Measurements from ENCODE around the gene YIF1B. TPM values are rescaled to one million over a fixed set of nuclear protein-coding genes. Genes with fewer than 3 reads are reported as not detected.

The YIF1B gene
- total RNA-seq, 2 donors from 2014 or later: 70.3 TPM

DNA sequence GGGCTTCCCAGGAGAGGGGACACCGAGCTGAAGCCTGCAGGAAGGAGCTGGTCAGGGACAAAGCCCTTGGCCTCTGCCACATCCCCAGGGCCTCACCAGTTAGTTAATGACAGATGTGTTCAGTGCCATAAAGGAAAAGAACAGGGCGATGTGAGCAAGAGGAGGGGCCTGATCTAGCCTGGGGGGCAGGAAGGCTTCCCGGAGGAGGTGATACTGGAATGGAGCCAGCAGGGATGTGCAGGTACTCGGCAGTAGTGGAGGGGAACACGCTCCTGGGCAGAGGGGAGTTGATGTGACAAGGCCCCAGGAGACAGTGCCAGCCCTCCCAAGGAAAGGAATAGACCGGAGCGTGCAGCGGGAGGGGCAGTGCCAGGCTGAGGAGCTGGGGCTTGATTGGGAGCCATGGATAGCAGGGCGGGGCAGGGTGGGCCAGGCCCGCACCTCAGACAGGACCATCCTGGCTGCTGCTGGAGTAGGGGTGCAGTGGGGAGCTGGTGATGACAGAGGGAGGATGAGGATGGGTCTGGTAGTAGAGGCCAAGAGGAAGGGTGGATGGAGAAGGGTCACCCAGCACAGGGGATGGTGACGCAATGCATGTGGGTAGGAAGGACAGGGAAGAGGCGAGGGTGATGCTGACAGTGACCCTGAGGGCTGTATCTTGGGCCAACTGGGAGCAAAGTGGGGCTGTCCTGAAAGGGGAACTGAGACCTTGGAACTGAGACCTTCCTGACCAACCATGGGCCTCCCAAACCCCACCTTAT is 7.6 kb downstream of the YIF1B start:
- peaks cover 0 to 2% of the 10 kb centered on the region in 2 donors for H3K9me3 Mint-ChIP-seq
- DNase-seq (no peak), ATAC-seq (replicated peaks in 1 of 2) (no peak)
- no peaks in the 10 kb centered on the region for H3K27me3 Mint-ChIP-seq (ENCODE audit: low read depth)
- no peak overlapping the region for H3K27ac Mint-ChIP-seq
- peaks cover 12% of the 10 kb centered on the region for H3K4me1 Mint-ChIP-seq (ENCODE audit: low read depth)
- no peak overlapping the region for H3K4me3 Mint-ChIP-seq
- H3K36me3 Mint-ChIP-seq (ENCODE audit: insufficient read depth in 2 of 2): peaks cover 2 to 3% of the 10 kb centered on the region in 2 donors

DNA sequence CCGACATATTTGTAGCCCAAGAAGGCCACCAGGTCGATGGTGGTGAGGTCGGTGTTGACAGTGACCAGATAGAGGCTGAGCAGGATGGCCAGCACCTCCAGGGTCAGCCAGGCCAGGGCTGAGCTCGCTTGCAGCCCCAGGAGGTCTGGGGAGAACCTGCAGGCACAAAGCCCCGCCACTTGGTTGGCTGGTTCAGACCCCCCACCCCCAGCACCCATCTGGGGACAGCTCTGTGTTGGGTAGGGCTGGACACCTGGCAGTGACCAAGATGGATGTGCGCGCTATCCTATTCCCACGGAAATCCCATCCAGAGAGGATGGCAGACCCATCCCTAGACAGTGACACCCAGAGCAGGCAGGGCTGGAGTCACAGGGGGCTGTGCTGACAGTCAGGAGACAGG is 8.2 kb downstream of the YIF1B start:
- H3K27me3 Mint-ChIP-seq (ENCODE audit: low read depth): no peaks in the 10 kb centered on the region
- no peak overlapping the region for H3K4me3 Mint-ChIP-seq
- no peak overlapping the region for H3K27ac Mint-ChIP-seq
- ATAC-seq (replicated peaks in 1 of 2) (no peak), DNase-seq (no peak)
- H3K9me3 Mint-ChIP-seq: peaks cover 0 to 2% of the 10 kb centered on the region in 2 donors
- H3K4me1 Mint-ChIP-seq (ENCODE audit: low read depth): peaks cover 11% of the 10 kb centered on the region
- H3K36me3 Mint-ChIP-seq (ENCODE audit: insufficient read depth in 2 of 2): peaks cover 2 to 3% of the 10 kb centered on the region in 2 donors

DNA sequence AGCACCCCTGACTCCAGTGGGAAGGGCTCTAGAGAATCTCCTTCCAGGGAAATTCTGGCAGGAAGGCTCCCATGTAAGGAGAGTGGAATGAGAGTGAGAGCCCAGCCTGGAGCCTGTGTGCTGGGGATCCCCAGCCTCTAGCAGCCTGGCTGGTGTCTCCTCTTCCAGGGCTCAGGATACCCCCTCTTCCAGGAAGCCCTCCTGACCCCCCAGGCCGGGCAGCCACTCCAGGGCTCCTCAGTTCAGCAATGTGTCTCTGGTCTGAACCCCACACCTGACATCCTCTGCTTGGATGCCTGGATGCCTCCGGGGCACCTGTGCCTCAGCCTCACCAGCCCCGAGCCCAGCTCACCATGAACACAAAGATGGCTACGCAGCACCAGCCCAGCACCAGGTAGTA is 8.7 kb downstream of the YIF1B start:
- ATAC-seq (replicated peaks in 1 of 2) (no peak), DNase-seq (no peak)
- Mint-ChIP-seq H3K27ac (no peak overlapping the region), H3K27me3 (ENCODE audit: low read depth) (no peaks in the 10 kb centered on the region), H3K36me3 (ENCODE audit: insufficient read depth in 2 of 2) (peaks cover 2 to 3% of the 10 kb centered on the region in 2 donors), H3K9me3 (peaks cover 0 to 2% of the 10 kb centered on the region in 2 donors), H3K4me1 (ENCODE audit: low read depth) (peaks cover 6% of the 10 kb centered on the region), H3K4me3 (no peak overlapping the region)

DNA sequence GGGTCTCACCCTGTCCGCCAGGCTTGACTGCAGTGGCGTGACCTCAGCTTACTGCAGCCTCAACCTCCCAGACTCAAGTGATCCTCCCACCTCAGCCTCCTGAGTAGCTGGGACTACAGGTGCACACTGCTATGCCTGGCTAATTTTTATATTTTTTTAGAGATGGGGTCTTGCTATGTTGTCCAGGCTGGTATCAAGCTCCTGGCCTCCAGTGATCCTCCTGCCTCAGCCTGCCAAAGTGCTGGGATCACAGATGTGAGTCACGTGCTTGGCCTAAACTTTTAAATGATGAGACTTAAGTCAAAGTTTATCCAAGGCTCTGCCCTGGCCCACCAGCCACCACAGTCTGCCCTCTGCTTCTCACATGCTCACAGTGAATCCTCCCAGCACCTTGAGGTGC is 9.5 kb downstream of the YIF1B start:
- no peak for ATAC-seq (replicated peaks in 1 of 2)
- Mint-ChIP-seq H3K4me3 (no peak overlapping the region), H3K36me3 (ENCODE audit: insufficient read depth in 2 of 2) (peaks cover 2 to 3% of the 10 kb centered on the region in 2 donors), H3K27me3 (ENCODE audit: low read depth) (no peaks in the 10 kb centered on the region), H3K4me1 (ENCODE audit: low read depth) (no peaks in the 10 kb centered on the region), H3K9me3 (peaks cover 0 to 2% of the 10 kb centered on the region in 2 donors), H3K27ac (no peak overlapping the region)
- no peak for DNase-seq

DNA sequence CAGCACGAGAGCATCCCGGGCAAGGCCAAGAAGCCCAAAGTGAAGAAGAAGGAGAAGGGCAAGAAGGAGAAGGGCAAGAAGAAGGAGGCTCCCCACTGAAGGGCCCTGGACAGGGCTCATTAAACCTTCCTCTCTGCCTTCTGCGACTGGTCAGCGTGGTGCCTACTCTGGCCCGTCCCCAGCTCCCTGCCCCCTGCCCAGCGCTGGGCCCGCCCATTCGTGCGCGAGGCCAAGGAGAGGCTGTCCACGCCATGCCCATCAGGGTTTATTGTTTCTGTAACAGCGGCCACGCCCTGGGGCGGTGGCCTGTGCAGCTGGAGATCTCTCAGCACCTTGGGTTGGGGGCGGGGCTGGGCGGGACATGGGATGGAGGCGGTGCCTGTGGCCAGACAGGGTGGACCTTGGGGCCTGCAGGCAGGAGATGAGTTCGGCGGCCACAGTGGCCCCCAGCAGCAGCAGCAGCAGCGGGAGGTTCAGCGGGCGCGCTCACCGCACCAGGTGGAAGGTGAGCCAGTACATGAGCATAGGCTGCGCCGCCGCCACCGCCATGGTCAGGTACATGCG is 10.8 kb downstream of the YIF1B start:
- Mint-ChIP-seq H3K27ac (no peak overlapping the region), H3K36me3 (ENCODE audit: insufficient read depth in 2 of 2) (peaks cover 0 to 3% of the 10 kb centered on the region in 2 donors), H3K4me3 (no peak overlapping the region), H3K27me3 (ENCODE audit: low read depth) (no peaks in the 10 kb centered on the region), H3K9me3 (no peaks in the 10 kb centered on the region), H3K4me1 (ENCODE audit: low read depth) (no peaks in the 10 kb centered on the region)
- ATAC-seq (replicated peaks in 1 of 2) (no peak), DNase-seq (no peak)

DNA sequence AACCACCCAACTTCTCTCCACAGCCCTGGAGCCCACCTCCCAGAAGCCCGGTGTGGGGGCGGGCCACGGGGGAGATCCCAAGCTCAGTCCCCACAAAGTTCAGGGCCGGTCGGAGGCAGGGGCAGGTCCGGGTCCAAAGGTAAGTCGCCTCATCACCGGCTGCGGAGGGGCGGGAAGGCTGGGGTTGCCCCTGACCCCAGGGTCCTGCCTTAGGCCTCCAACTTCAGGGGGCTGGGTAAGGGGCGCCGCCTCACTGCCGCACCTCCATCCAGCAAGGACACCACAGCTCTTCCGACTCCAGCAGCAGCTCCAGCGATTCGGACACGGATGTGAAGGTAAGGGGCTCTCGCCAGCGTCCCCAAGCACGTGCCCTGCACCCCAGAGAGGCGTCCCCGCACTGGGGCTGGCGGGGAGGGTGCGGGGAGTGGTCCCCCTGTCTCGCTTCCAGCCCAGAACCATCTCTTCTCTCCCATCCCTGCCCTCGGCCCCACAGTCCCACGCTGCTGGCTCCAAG is 11.3 kb downstream of the YIF1B start:
- no peak overlapping the region for H3K4me3 Mint-ChIP-seq
- DNase-seq: no peak
- no peaks in the 10 kb centered on the region for H3K4me1 Mint-ChIP-seq (ENCODE audit: low read depth)
- peaks cover 0 to 3% of the 10 kb centered on the region in 2 donors for H3K36me3 Mint-ChIP-seq (ENCODE audit: insufficient read depth in 2 of 2)
- no peak overlapping the region for H3K27ac Mint-ChIP-seq
- H3K9me3 Mint-ChIP-seq: no peaks in the 10 kb centered on the region
- no peak for ATAC-seq (replicated peaks in 1 of 2)
- H3K27me3 Mint-ChIP-seq (ENCODE audit: low read depth): no peaks in the 10 kb centered on the region

DNA sequence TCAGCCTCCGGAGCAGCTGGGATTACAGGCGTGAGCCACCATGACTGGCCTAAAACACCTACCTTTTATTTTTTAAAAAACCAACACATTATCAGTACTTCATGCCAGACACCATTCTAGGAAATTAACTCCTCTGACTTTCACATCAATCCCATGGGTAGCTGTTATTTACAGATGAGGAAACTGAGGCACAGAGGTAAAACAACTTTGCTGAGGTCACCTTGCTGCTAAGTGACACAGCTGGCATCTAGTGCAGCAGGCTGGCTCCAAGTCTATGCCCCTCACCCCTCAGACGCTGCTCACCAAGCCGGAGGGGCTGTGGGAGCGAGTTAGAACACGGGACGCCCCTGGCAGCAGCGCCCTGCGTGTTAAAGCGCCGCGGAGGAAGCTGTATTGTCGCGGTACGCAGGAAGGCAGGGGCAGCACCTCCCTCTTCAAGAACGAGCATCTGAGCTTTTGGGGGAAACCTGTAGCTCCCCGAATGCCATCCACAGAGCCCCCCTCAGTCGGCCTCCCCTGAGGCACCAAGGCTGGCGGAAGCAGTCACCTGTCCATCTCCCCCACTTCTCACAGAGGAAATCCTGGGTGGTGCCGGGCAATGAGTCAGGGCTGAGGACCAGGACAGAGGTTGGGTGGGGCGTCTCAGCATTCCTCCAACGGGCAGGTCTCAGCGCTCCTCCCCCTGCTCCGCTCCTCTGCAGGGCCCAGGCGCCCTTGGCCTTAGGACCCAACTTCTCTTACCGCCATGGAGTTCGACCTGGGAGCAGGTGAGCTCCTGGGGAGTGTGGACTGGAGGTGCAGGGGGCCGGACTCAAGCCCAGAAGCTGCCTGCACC is 12.0 kb downstream of the YIF1B start, which contains the start of gene C19orf33:
Gene C19orf33, plus strand, starts transcription at position 735 of the 835 bp plus-strand sequence. Its CDS starts 11 bp downstream, at position 746.
- ATAC-seq (replicated peaks in 1 of 2) (no peak), DNase-seq (no peak)
- Mint-ChIP-seq H3K27ac (no peak within 1 kb of the TSS), H3K4me3 (no peak within 1 kb of the TSS), H3K9me3 (no peaks in the 10 kb centered on the region), H3K36me3 (ENCODE audit: insufficient read depth in 2 of 2) (peaks cover 0 to 3% of the 10 kb centered on the region in 2 donors), H3K4me1 (ENCODE audit: low read depth) (no peaks in the 10 kb centered on the region), H3K27me3 (ENCODE audit: low read depth) (no peaks in the 10 kb centered on the region)

DNA sequence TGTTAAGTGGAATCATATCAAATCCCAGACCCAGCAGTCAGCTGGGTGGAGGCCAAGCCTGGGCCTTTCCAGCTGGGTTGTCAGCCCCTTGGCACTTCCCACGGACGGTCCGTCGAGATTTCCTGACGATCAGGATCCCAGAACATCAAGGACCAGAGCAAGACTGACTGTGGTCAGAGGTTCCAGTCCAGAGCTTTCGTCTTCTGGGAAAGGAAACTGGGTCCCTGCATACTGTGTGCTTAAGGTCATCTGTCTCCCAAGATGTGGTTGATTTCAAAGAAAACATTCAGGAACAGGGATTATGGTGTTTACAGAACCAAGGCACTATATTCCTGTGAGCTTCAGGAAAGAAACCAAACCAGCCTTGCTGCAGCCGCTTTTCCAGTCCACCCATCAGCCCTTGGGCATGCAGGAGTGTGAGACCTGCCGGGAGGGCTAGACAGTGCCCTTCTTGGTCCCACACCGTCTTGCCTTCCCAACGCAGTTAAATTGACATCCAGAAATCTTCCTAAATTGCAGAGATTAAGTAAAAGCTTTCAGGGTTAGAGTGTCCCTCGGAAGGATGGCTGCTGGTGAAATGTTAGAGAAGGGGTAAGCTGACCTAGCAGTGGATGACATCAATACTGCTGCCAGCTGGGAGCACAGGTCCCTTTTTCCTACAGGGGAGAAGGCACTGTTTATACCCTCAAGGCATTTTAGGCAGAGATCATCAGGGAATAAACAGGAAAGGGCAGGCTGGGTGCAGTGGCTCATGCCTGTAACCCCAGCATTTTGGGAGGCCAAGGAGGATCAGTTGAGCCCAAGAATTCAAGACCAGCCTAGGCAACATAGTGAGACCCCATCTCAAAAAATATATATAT is 16.7 kb downstream of the YIF1B start:
- Mint-ChIP-seq H3K36me3 (ENCODE audit: insufficient read depth in 2 of 2) (no peaks in the 10 kb centered on the region), H3K9me3 (no peaks in the 10 kb centered on the region), H3K4me1 (ENCODE audit: low read depth) (no peaks in the 10 kb centered on the region), H3K27me3 (ENCODE audit: low read depth) (no peaks in the 10 kb centered on the region), H3K27ac (no peak overlapping the region), H3K4me3 (no peak overlapping the region)
- no peak for ATAC-seq (replicated peaks in 1 of 2)
- no peak for DNase-seq

DNA sequence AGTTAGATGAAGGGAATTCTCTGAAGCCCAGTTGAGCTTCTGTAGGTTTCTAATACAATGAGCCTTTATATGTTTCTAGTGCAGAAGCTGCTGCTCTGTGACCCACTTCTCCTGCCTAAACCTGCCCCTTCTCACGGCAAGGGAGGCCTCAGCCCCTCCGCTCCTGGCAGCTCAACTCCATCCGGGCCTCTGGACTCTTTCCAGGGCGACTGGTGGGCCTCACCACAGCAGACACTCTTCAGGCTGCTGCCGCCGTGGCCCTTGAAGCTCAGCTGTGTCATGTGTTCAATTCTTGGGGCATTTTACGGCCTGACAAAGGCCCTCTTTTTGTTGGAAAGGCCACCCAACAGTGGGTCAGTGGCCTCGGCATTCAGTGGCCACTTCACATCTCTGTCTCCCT is 21.7 kb downstream of the YIF1B start:
- Mint-ChIP-seq H3K4me3 (no peak overlapping the region), H3K4me1 (ENCODE audit: low read depth) (no peaks in the 10 kb centered on the region)

DNA sequence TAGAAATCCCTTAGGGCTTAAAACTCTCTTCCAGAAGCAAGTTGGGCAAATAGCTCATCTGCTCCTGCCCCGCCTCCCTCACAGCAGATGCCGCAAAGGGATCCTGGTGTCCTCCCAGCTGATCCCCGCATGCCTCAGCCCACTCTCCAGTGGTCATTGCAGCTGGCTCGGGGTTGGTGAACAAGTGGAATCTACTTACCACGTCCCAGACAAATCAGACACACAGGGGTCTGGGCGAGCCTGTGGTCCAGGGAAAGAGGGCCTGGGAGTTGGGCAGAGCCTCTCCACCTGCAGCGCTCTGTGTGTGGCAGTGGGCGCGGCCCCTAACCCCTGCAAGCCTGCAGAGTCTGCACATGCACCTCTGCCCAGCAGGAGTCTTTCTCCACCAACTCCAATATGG is 22.5 kb downstream of the YIF1B start:
- DNase-seq (no peak), ATAC-seq (replicated peaks in 1 of 2) (no peak)
- H3K27ac Mint-ChIP-seq: no peak overlapping the region
- H3K9me3 Mint-ChIP-seq: no peaks in the 10 kb centered on the region
- H3K27me3 Mint-ChIP-seq (ENCODE audit: low read depth): no peaks in the 10 kb centered on the region
- no peaks in the 10 kb centered on the region for H3K4me1 Mint-ChIP-seq (ENCODE audit: low read depth)
- H3K36me3 Mint-ChIP-seq (ENCODE audit: insufficient read depth in 2 of 2): peaks cover 0 to 3% of the 10 kb centered on the region in 2 donors
- no peak overlapping the region for H3K4me3 Mint-ChIP-seq

More for the DNA sequence above, 21.7 kb downstream of the YIF1B start:
- H3K36me3 Mint-ChIP-seq (ENCODE audit: insufficient read depth in 2 of 2): peaks cover 0 to 3% of the 10 kb centered on the region in 2 donors
- DNase-seq (no peak), ATAC-seq (replicated peaks in 1 of 2) (no peak)
- no peaks in the 10 kb centered on the region for H3K9me3 Mint-ChIP-seq
- H3K27me3 Mint-ChIP-seq (ENCODE audit: low read depth): no peaks in the 10 kb centered on the region
- H3K27ac Mint-ChIP-seq: no peak overlapping the region

DNA sequence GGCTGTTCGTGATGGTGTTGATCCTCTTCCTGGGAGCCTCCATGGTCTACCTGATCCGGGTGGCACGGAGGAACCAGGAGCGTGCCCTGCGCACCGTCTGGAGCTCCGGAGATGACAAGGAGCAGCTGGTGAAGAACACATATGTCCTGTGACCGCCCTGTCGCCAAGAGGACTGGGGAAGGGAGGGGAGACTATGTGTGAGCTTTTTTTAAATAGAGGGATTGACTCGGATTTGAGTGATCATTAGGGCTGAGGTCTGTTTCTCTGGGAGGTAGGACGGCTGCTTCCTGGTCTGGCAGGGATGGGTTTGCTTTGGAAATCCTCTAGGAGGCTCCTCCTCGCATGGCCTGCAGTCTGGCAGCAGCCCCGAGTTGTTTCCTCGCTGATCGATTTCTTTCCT is 23.9 kb downstream of the YIF1B start:
- H3K27ac Mint-ChIP-seq: no peak overlapping the region
- H3K9me3 Mint-ChIP-seq: no peaks in the 10 kb centered on the region
- H3K36me3 Mint-ChIP-seq (ENCODE audit: insufficient read depth in 2 of 2): peaks cover 0 to 5% of the 10 kb centered on the region in 2 donors
- no peaks in the 10 kb centered on the region for H3K27me3 Mint-ChIP-seq (ENCODE audit: low read depth)
- DNase-seq (no peak), ATAC-seq (replicated peaks in 1 of 2) (no peak)
- H3K4me3 Mint-ChIP-seq: no peak overlapping the region
- H3K4me1 Mint-ChIP-seq (ENCODE audit: low read depth): no peaks in the 10 kb centered on the region

DNA sequence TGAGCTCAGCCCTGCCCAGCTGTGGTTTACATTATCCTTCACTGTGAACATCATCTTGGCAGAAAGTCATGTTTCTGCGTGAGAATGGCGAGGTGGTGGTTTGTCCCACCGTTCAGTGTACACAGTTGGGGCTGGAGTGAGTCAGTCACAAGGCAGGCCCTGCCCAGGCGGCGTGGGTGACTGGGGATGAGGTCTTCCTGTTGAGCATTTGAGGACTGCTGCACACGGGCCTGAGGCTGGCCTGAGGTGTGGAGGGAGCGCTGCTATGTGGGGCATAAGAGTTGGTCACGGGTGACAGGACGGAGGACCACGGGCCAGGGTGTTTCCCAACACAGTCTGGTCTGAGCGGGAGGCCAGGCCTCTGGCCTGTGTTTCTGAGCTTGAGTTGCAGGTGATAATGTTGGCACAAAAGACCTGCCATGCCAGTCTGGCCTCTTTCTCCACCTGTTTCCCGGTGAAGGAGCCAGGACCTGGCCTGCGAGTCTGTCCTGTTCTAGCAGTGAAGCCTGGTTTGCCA is 25.1 kb downstream of the YIF1B start:
- peaks cover 0 to 5% of the 10 kb centered on the region in 2 donors for H3K36me3 Mint-ChIP-seq (ENCODE audit: insufficient read depth in 2 of 2)
- H3K9me3 Mint-ChIP-seq: no peaks in the 10 kb centered on the region
- no peaks in the 10 kb centered on the region for H3K4me1 Mint-ChIP-seq (ENCODE audit: low read depth)
- ATAC-seq (replicated peaks in 1 of 2) (no peak), DNase-seq (no peak)
- H3K4me3 Mint-ChIP-seq: no peak overlapping the region
- H3K27ac Mint-ChIP-seq: no peak overlapping the region
- H3K27me3 Mint-ChIP-seq (ENCODE audit: low read depth): no peaks in the 10 kb centered on the region
